T-helper 2 cell treated with Interferon-gamma antibody and Interleukin-4, amounts not matched to agents 5 μg/mL and 100 μg/mL, for 36 hours (primary cell): ENCODE results near the gene PDCD1LG2.
A peak's percentile ranks its signal among the peaks of the same experiment; 100 is the strongest.
"Not testable (repeated sequence)": the region's sequence is repeated elsewhere in the genome, so short reads cannot be mapped to it uniquely, and the experiment has no call there.

Experiments used
- DNase-seq: peaks from one replicate; pipeline ENCODE4 v3.0.0; 2021; ENCODE audit warnings: low spot score
- H3K27ac Mint-ChIP-seq: one replicate; pipeline ENCODE4 v1.8.0; 2021; ENCODE audit warnings: mild to moderate bottlenecking, mixed read lengths
- H3K27me3 Mint-ChIP-seq: one replicate; pipeline ENCODE4 v1.8.0; 2021; ENCODE audit warnings: low read depth, mixed read lengths
- H3K36me3 Mint-ChIP-seq: one replicate; pipeline ENCODE4 v1.8.0; 2021; ENCODE audit warnings: low read depth, mixed read lengths
- H3K4me1 Mint-ChIP-seq: one replicate; pipeline ENCODE4 v1.8.0; 2021; ENCODE audit warnings: low read depth, mixed read lengths
- H3K4me3 Mint-ChIP-seq: one replicate; pipeline ENCODE4 v1.8.0; 2022; ENCODE audit warnings: mild to moderate bottlenecking, moderate library complexity, mixed read lengths
- H3K9me3 Mint-ChIP-seq: one replicate; pipeline ENCODE4 v1.8.0; 2021; ENCODE audit warnings: mixed read lengths

PDCD1LG2 gene

DNA sequence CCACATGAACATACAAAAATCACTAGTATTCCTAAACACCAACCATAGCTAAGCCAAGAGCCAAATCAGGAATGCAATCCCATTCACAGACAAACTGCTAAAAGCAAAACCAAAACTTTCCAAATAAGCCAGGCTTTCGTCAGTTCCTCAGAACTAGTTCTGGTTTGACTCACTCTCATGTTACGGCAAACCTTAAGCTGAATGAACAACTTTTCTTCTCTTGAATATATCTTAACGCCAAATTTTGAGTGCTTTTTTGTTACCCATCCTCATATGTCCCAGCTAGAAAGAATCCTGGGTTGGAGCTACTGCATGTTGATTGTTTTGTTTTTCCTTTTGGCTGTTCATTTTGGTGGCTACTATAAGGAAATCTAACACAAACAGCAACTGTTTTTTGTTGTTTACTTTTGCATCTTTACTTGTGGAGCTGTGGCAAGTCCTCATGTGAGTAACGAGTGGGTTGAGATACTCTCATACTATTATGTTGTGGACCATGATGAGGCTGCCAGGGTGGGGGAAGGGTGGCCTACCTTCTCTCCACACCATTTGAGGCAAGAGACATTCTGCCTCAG, at the start of gene PDCD1LG2:
PDCD1LG2 (plus strand) TSS at position 172 of the 572 bp plus-strand sequence. CDS start 12,016 bp downstream, outside the sequence.
- no peaks in the 10 kb centered on the region for H3K27me3 Mint-ChIP-seq

DNA sequence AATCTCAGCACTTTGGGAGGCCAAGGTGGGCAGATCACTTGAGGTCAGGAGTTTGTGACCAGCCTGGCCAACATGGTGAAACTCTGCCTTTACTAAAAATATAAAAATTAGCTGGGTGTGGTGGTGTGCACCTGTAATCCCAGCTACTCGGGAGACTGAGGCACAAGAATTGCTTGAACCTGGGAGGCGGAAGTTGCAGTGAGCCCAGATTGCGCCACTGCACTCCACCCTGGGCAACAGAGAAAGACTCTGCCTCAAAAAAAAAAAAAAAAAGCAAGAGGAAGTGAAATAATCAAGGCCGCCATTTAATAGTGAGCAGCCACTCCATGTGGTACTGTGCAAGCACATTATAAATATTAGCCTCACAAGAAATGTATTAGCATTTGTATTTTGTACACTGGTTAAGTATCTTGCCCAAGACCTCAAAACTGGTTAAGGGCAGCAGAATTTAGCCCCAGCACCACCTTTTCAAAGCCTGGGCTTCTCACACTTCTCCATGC, 45.5 kb upstream of the PDCD1LG2 start:
- not testable (repeated sequence) for H3K9me3 Mint-ChIP-seq, H3K27ac Mint-ChIP-seq, DNase-seq, H3K27me3 Mint-ChIP-seq, H3K4me3 Mint-ChIP-seq, H3K4me1 Mint-ChIP-seq
- peaks cover 67% of the 10 kb centered on the region for H3K36me3 Mint-ChIP-seq

More for the DNA sequence above, at the start of gene PDCD1LG2:
- Mint-ChIP-seq H3K36me3 (peaks cover 3% of the 10 kb centered on the region), H3K27ac (peak within 1 kb of the TSS; percentile 97), H3K4me3 (peak within 1 kb of the TSS; percentile 86), H3K4me1 (peaks cover 53% of the 10 kb centered on the region), H3K9me3 (peaks cover 4% of the 10 kb centered on the region)
- DNase-seq, result peak; percentile 65

DNA sequence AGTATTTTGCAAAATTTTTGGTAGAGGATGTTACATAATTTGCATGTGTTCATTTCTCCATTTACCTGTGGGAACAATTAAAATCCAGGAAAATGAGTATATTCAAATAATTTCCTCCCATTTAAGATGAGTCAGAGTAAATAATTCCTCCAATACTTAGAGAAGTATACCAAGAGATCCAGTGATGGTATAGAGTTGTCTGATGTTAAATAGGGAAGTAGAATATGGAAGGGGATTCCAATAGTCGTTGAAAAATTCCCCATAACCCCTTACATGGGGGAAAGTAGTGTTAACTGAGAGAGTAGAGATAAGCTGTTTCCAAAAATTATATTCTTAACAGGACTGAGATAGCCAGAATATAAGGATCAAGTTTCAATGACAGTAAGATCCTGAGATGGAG, 44.3 kb upstream of the PDCD1LG2 start:
- no peaks in the 10 kb centered on the region for H3K27me3 Mint-ChIP-seq
- H3K4me3 Mint-ChIP-seq, result no peak overlapping the region
- H3K36me3 Mint-ChIP-seq, result peaks cover 65% of the 10 kb centered on the region
- no peak overlapping the region for H3K27ac Mint-ChIP-seq
- peaks cover 7% of the 10 kb centered on the region for H3K4me1 Mint-ChIP-seq
- no peaks in the 10 kb centered on the region for H3K9me3 Mint-ChIP-seq
- no peak for DNase-seq

DNA sequence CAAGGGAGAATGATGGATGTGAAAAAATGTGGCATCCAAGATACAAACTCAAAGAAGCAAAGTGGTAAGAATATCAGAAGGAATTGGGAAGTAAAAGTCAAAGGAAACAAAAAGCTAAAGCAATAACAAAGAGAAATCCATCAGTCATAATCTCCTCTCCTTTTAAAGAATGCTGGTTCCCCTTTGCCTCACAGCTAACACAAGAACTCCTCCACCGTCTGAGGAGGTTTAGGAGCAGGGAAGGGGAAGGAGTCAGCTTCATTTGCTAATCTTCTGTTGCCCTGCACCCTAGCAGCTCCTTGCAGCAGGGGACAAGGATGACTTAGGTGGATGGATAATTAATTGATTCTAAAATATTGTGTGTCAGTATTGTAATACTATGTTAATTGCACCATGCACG, 43.6 kb upstream of the PDCD1LG2 start:
- DNase-seq, result no peak
- Mint-ChIP-seq H3K27me3 (no peaks in the 10 kb centered on the region), H3K36me3 (peaks cover 62% of the 10 kb centered on the region), H3K4me3 (no peak overlapping the region), H3K9me3 (no peaks in the 10 kb centered on the region), H3K4me1 (peaks cover 7% of the 10 kb centered on the region), H3K27ac (no peak overlapping the region)

DNA sequence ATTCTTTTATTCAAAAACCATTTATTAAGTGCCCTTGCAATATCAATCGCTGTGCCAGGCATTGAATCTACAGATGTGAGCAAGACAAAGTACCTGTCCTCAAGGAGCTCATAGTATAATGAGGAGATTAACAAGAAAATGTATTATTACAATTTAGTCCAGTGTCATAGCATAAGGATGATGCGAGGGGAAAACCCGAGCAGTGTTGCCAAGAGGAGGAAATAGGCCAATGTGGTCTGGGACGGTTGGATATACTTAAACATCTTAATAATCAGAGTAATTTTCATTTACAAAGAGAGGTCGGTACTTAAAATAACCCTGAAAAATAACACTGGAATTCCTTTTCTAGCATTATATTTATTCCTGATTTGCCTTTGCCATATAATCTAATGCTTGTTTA, 41.5 kb upstream of the PDCD1LG2 start:
- Mint-ChIP-seq H3K4me1 (peaks cover 5% of the 10 kb centered on the region), H3K27ac (no peak overlapping the region), H3K4me3 (no peak overlapping the region), H3K36me3 (peaks cover 50% of the 10 kb centered on the region), H3K9me3 (peaks cover 9% of the 10 kb centered on the region), H3K27me3 (no peaks in the 10 kb centered on the region)
- DNase-seq, result no peak

DNA sequence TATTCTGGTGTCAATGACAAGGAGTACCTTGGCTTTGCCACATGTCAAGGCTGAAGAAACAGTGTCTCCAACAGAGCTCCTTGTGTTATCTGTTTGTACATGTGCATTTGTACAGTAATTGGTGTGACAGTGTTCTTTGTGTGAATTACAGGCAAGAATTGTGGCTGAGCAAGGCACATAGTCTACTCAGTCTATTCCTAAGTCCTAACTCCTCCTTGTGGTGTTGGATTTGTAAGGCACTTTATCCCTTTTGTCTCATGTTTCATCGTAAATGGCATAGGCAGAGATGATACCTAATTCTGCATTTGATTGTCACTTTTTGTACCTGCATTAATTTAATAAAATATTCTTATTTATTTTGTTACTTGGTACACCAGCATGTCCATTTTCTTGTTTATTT, 40.2 kb upstream of the PDCD1LG2 start:
- no peak for DNase-seq
- peaks cover 5% of the 10 kb centered on the region for H3K4me1 Mint-ChIP-seq
- peaks cover 40% of the 10 kb centered on the region for H3K36me3 Mint-ChIP-seq
- no peak overlapping the region for H3K27ac Mint-ChIP-seq
- no peaks in the 10 kb centered on the region for H3K27me3 Mint-ChIP-seq
- H3K4me3 Mint-ChIP-seq, result no peak overlapping the region
- H3K9me3 Mint-ChIP-seq, result peaks cover 9% of the 10 kb centered on the region

DNA sequence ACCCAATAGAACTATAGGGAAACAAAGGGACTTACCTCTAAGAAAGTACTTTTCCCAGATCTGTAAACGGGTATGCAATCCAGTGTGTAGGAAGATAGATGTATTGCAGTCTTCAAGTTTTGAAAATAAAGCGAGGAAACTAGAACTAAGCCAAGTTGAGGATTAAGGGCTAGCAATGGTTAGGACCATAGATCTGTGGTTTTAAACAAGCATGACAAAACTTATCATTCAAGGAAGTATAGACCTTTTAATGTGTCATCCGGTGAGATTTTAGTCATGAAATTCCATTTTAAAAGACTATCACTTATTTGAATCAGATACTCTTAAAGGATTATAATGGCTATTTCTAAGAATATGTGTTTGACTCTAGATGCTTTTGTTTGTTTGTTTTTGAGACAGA, 39.5 kb upstream of the PDCD1LG2 start:
- Mint-ChIP-seq H3K27me3 (no peaks in the 10 kb centered on the region), H3K27ac (no peak overlapping the region), H3K4me3 (no peak overlapping the region), H3K36me3 (peaks cover 36% of the 10 kb centered on the region), H3K4me1 (peaks cover 5% of the 10 kb centered on the region), H3K9me3 (peaks cover 13% of the 10 kb centered on the region)
- no peak for DNase-seq

DNA sequence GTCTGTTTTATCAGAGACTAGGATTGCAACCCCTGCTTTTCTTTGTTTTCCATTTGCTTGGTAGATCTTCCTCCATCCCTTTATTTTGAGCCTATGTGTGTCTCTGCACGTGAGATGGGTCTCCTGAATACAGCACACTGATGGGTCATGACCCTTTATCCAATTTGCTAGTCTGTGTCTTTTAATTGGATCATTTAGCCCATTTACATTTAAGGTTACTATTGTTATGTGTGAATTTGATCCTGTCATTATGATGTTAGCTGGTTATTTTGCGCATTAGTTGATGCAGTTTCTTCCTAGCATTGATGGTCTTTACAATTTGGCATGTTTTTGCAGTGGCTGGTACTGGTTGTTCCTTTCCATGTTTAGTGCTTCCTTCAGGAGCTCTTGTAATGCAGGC, 34.7 kb upstream of the PDCD1LG2 start:
- peaks cover 20% of the 10 kb centered on the region for H3K9me3 Mint-ChIP-seq
- H3K4me1 Mint-ChIP-seq, H3K27me3 Mint-ChIP-seq, H3K27ac Mint-ChIP-seq, H3K4me3 Mint-ChIP-seq, H3K36me3 Mint-ChIP-seq, DNase-seq: not testable (repeated sequence)

DNA sequence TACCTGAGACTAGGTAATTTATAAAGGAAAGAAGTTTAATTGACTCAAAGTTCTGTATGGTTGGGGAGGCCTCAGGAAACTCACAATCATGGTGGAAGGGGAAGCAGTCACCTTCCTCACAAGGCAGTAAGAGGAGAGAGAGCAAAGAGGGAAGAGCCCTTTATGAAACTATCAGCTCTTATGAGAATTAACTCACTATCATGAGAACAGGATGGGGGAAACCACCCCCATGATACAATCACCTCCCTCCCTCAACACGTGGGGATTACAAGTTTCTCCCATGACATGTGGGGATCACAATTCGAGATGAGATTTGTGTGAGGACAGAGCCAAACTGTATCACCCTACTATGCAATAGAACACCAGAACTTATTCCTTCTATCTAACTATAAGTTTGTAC, 32.1 kb upstream of the PDCD1LG2 start:
- peaks cover 3% of the 10 kb centered on the region for H3K4me1 Mint-ChIP-seq
- DNase-seq, result peak; percentile 40
- H3K27ac Mint-ChIP-seq, result no peak overlapping the region
- H3K4me3 Mint-ChIP-seq, result no peak overlapping the region
- peaks cover 18% of the 10 kb centered on the region for H3K9me3 Mint-ChIP-seq
- H3K36me3 Mint-ChIP-seq, result peaks cover 3% of the 10 kb centered on the region
- no peaks in the 10 kb centered on the region for H3K27me3 Mint-ChIP-seq

DNA sequence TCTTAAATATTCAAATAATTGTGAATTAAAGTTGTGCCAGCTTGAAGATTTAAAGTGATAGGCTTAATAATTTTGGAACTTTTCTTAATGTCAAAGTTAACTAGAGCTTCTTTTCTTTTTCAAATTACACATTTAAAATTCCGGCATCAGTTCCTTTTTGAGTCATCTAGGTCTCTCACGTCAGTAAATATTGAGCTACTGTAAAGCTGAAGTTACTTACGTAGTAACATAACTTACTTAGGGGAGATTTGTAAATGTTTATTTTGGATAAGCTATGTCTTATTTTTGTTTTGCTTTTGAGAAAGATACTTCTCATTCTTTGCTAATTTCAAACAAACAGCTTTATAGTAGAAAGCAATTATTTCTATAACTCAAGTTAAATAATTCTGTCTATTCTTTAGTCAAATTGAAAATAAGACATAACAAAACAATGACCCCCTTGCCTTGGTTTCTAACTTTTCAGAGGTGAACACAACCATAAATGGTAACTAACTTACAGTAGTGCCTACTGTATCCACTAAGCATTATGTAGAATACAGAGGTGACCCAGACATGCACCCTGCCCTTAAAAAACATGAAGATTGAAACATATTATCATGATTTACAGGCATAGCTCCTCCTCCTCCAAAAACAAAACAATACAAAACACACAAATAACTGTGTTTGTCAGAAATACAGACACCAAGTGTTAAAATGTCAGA, 30.2 kb upstream of the PDCD1LG2 start:
- Mint-ChIP-seq H3K4me1 (peaks cover 3% of the 10 kb centered on the region), H3K27ac (no peak overlapping the region), H3K4me3 (no peak overlapping the region)

DNA sequence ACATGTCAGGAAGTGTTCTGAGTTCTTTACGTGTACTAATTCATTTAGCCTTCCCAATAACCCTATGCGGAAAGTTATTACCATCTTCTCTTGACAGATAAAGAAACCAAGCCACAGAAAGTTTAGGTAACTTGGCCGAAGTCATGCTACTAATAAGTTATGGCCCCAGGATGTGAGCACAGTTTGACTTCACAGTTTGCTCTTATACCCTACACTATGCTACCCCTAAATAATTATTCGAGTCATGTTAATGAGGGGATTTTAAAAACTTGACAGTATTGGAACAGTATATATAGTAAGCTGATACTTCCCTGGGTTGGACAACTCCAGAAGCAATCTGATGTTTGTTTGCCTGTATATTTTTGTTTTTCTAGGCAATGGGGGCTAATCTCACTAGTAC, 29.4 kb upstream of the PDCD1LG2 start:
- H3K27me3 Mint-ChIP-seq, result no peaks in the 10 kb centered on the region
- H3K4me3 Mint-ChIP-seq, result no peak overlapping the region
- DNase-seq, result no peak
- H3K27ac Mint-ChIP-seq, result no peak overlapping the region
- H3K9me3 Mint-ChIP-seq, result peaks cover 8% of the 10 kb centered on the region
- peaks cover 3% of the 10 kb centered on the region for H3K4me1 Mint-ChIP-seq
- peaks cover 1% of the 10 kb centered on the region for H3K36me3 Mint-ChIP-seq

More for the DNA sequence above, 30.2 kb upstream of the PDCD1LG2 start:
- Mint-ChIP-seq H3K9me3 (peaks cover 11% of the 10 kb centered on the region), H3K36me3 (peaks cover 3% of the 10 kb centered on the region), H3K27me3 (no peaks in the 10 kb centered on the region)
- no peak for DNase-seq

DNA sequence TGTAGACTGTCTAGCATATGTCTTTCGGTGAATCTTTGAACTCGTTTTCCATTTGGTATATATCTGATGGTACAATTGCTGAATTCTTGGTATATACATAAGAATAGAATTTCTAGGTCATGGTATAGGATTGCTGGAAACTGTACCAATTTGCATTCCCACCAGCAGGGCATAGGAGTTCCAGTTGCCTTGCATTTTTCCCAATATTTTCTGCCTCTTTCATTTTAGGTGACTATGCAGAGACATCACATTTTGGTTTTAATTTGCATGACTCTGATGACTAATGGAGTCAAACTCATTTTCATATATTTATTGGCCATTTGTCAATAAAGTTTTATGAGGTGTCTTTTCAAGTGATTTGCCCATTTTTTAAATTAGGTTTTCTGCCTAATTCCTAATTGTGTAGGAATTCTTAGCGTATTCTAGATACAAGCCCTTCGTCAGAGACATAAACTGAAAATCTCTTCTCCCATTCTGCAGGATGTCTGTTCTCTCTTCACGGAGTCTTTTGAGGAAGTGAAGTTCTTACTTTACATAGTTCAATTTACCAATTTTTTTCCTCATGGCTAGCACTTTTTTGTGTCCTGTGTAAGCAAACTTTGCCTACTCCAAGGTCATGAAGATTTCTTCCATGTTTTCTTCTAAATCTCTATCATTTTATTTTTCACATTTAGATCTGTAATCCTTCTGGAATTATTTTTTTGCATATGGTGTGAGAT, 28.9 kb upstream of the PDCD1LG2 start:
- peaks cover under 1% of the 10 kb centered on the region for H3K36me3 Mint-ChIP-seq
- no peak for DNase-seq
- H3K27me3 Mint-ChIP-seq, result no peaks in the 10 kb centered on the region
- peaks cover 3% of the 10 kb centered on the region for H3K4me1 Mint-ChIP-seq
- H3K27ac Mint-ChIP-seq, result no peak overlapping the region
- H3K9me3 Mint-ChIP-seq, result peaks cover 5% of the 10 kb centered on the region
- no peak overlapping the region for H3K4me3 Mint-ChIP-seq

DNA sequence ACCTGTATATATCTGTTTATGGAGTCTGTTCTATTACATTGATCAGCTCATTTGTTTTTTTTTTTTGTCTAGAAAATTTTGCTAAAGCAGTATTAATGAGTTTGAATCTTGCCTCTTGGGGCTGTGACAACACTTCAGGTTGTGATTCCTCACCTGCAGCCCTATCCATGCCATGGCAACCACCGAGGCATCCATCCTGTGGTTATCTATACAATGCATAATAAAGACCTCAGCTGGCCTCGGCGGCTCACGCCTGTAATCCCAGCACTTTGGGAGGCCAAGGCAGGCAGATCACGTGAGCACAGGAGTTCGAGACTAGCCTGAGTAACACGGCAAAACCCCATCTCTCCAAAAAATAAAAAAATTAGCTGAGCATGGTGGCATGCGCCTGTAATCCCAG, 28.1 kb upstream of the PDCD1LG2 start:
- H3K4me1 Mint-ChIP-seq, result peaks cover 3% of the 10 kb centered on the region
- no peaks in the 10 kb centered on the region for H3K36me3 Mint-ChIP-seq
- no peak overlapping the region for H3K4me3 Mint-ChIP-seq

DNA sequence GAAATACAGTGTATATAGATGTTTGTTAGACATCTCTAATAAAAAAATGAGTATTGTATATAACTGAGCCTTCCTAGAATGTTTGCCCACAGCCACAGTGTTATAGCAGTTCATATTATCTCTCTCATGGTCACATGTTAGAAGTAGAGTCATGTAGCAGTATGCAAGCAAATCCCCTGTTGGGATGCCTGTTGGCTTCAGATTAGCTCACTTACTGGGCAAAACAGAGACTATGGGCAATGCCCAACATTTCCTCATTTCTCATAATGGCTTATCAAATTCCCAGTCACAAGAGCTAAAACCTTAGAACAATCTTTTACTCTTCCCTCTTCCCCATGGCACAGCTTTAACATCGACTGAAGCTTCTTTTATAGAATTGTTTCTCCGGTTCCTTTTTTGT, 27.0 kb upstream of the PDCD1LG2 start:
- Mint-ChIP-seq H3K27me3 (no peaks in the 10 kb centered on the region), H3K4me1 (peaks cover 1% of the 10 kb centered on the region), H3K9me3 (peaks cover 4% of the 10 kb centered on the region), H3K36me3 (no peaks in the 10 kb centered on the region), H3K27ac (no peak overlapping the region), H3K4me3 (no peak overlapping the region)
- DNase-seq, result no peak

More for the DNA sequence above, 28.1 kb upstream of the PDCD1LG2 start:
- Mint-ChIP-seq H3K9me3 (peaks cover 4% of the 10 kb centered on the region), H3K27ac (no peak overlapping the region), H3K27me3 (no peaks in the 10 kb centered on the region)
- DNase-seq, result no peak
